ENCODE data around the gene BANP.
"Not testable (repeated sequence)": the region's sequence is repeated elsewhere in the genome, so short reads cannot be mapped to it uniquely, and the experiment has no call there.

The BANP gene

GRCh38 chr16:88089071-88089470 is 137.8 kb downstream of the BANP start:
- DNase-seq: not testable (repeated sequence)

- DNase-seq: not testable (repeated sequence)
Measured at GRCh38 chr16:88089632-88090376, 138.6 kb downstream of the BANP start.

GRCh38 chr16:88090377-88091175 is 139.3 kb downstream of the BANP start:
- DNase-seq: not testable (repeated sequence)

GRCh38 chr16:88091221-88091971 is 140.2 kb downstream of the BANP start:
- not testable (repeated sequence) for DNase-seq

GRCh38 chr16:88091972-88092302 is 140.7 kb downstream of the BANP start:
- not testable (repeated sequence) for DNase-seq

- DNase-seq: not testable (repeated sequence)
Measured at GRCh38 chr16:88092791-88093555, 141.7 kb downstream of the BANP start.

- DNase-seq: not testable (repeated sequence)
Measured at GRCh38 chr16:88093556-88094252, 142.5 kb downstream of the BANP start.

- DNase-seq: not testable (repeated sequence)
Measured at GRCh38 chr16:88094253-88094575, 143.0 kb downstream of the BANP start.

GRCh38 chr16:88094900-88095299 is 143.7 kb downstream of the BANP start:
- not testable (repeated sequence) for DNase-seq

- DNase-seq: not testable (repeated sequence)
Measured at GRCh38 chr16:88096659-88097058, 145.4 kb downstream of the BANP start.

GRCh38 chr16:88098731-88099562 is 147.7 kb downstream of the BANP start:
- not testable (repeated sequence) for DNase-seq

- DNase-seq: no peak
Measured at GRCh38 chr16:88099563-88099890, 148.3 kb downstream of the BANP start.

- not testable (repeated sequence) for DNase-seq
Measured at GRCh38 chr16:88099956-88100355, 148.7 kb downstream of the BANP start.

- not testable (repeated sequence) for DNase-seq
Measured at GRCh38 chr16:88100801-88101622, 149.8 kb downstream of the BANP start.

- DNase-seq: not testable (repeated sequence)
Measured at GRCh38 chr16:88101623-88102105, 150.4 kb downstream of the BANP start.

- DNase-seq: no peak
Measured at GRCh38 chr16:88102597-88102996, 151.4 kb downstream of the BANP start.

GRCh38 chr16:88103011-88103410 is 151.8 kb downstream of the BANP start:
- no peak for DNase-seq

- DNase-seq: no peak
Measured at GRCh38 chr16:88103581-88104188, 152.5 kb downstream of the BANP start.

- not testable (repeated sequence) for DNase-seq
Measured at GRCh38 chr16:88104363-88104762, 153.1 kb downstream of the BANP start.
